SK-N-SH (cell line): ENCODE data around the gene DCTN3. TPM values are rescaled to one million over a fixed set of nuclear protein-coding genes. Genes with fewer than 3 reads are reported as not detected.

ENCODE experiments used
- CTCF ChIA-PET: fragments of 300-600, 350-600 bp; formaldehyde crosslinking; extraction: SDS; loops from one replicate; lab custom pipeline; 2021; lab: Yijun Ruan, JAX
- POLR2A ChIA-PET: fragments of 350-600 bp; sonication (Branson Sonifier 250); formaldehyde crosslinking; extraction: SDS; loops from one replicate; lab custom pipeline; 2020; ENCODE audit warnings: antibody characterized with exemption, inconsistent platforms; lab: Yijun Ruan, JAX
- DNase-seq: peaks from one replicate; pipeline ENCODE4 v3.0.0; 2012
- H2AFZ ChIP-seq: fragments of 200-600 bp; sonication (generic); 2 replicates; pipeline ENCODE4 v1.8.1; 2016; ENCODE audit warnings: antibody characterized with exemption, mild to moderate bottlenecking, low read depth
- H3F3A ChIP-seq: fragments of 200-600 bp; sonication (generic); replicated peaks from 2 replicates; pipeline ENCODE3; 2016; ENCODE audit warnings: antibody characterized with exemption, mild to moderate bottlenecking; ENCODE audit not compliant: insufficient read depth
- H3K27ac ChIP-seq, 2 experiments: fragments of 200-500 bp in 1 of 2; fragments of 200-600 bp in 1 of 2; sonication (Bioruptor generic) in 1 of 2; sonication (generic), shearing (Covaris generic) in 1 of 2; 2 replicates each; pipeline versions ENCODE4 v1.5.1 to v1.6.1; 2014 to 2016; ENCODE audit warnings: low read depth in 2 of 2, inconsistent platforms in 1 of 2, low read length in 1 of 2, mild to moderate bottlenecking in 1 of 2, mixed read lengths in 1 of 2
- H3K27me3 ChIP-seq: fragments of 200-600 bp; sonication (generic), shearing (Covaris generic); 2 replicates; pipeline ENCODE4 v1.6.1; 2016; ENCODE audit warnings: mixed run types; ENCODE audit not compliant: insufficient read depth
- H3K36me3 ChIP-seq, 2 experiments: fragments of 200-500 bp in 1 of 2; fragments of 200-600 bp in 1 of 2; sonication (Bioruptor generic) in 1 of 2; sonication (generic) in 1 of 2; replicated peaks in 1 of 2; 2 replicates each; pipeline versions ENCODE3 to v1.5.1; 2014 to 2016; ENCODE audit warnings: low read length in 1 of 2, mild to moderate bottlenecking in 1 of 2; ENCODE audit not compliant: insufficient read depth in 2 of 2, control insufficient read depth in 1 of 2
- H3K4me1 ChIP-seq, 2 experiments: fragments of 200-500 bp in 1 of 2; fragments of 200-600 bp in 1 of 2; sonication (Bioruptor generic) in 1 of 2; sonication (generic), shearing (Covaris generic) in 1 of 2; 2 replicates each; pipeline versions ENCODE4 v1.5.1 to v1.6.1; 2014 to 2016; ENCODE audit warnings: low read depth in 1 of 2, low read length in 1 of 2, mixed run types in 1 of 2; ENCODE audit not compliant: insufficient read depth in 2 of 2, control insufficient read depth in 1 of 2
- H3K4me2 ChIP-seq: fragments of 200-600 bp; sonication (generic), shearing (Covaris generic); 2 replicates; pipeline ENCODE4 v1.6.1; 2017; ENCODE audit warnings: mixed run types
- H3K4me3 ChIP-seq, 2 experiments: fragments of 200-500 bp in 1 of 2; fragments of 200-600 bp in 1 of 2; sonication (Bioruptor generic) in 1 of 2; sonication (generic), shearing (Covaris generic) in 1 of 2; 2 replicates each; pipeline versions ENCODE4 v1.5.1 to v1.8.1; 2014 to 2016; ENCODE audit warnings: low read depth in 2 of 2, inconsistent platforms in 1 of 2, low read length in 1 of 2, mild to moderate bottlenecking in 1 of 2, mixed read lengths in 1 of 2, moderate library complexity in 1 of 2
- H3K79me2 ChIP-seq: fragments of 200-600 bp; sonication (generic); 2 replicates; pipeline ENCODE4 v1.8.1; 2017; ENCODE audit warnings: mild to moderate bottlenecking; ENCODE audit not compliant: insufficient read depth
- H3K9ac ChIP-seq: fragments of 200-600 bp; sonication (generic); 2 replicates; pipeline ENCODE4 v1.6.1; 2017; ENCODE audit warnings: mixed run types
- H3K9me2 ChIP-seq: fragments of 200-600 bp; sonication (generic); 2 replicates; pipeline ENCODE4 v1.6.1; 2017; ENCODE audit warnings: mixed run types
- H3K9me3 ChIP-seq: fragments of 200-600 bp; sonication (generic); 2 replicates; pipeline ENCODE4 v1.6.1; 2017; ENCODE audit warnings: mixed run types, mild to moderate bottlenecking, moderate library complexity
- H4K20me1 ChIP-seq: fragments of 200-600 bp; sonication (generic); 2 replicates; pipeline ENCODE4 v1.6.1; 2017; ENCODE audit warnings: mild to moderate bottlenecking, mixed run types; ENCODE audit not compliant: insufficient read depth
- EP300 ChIP-seq, 2 experiments: IDR thresholded peaks; 2 replicates each; pipeline versions ENCODE4 v1.4.0 to v1.6.1; 2012; ENCODE audit warnings: borderline replicate concordance in 1 of 2, low read depth in 1 of 2, low read length in 1 of 2
- EZH2phosphoT487 ChIP-seq: fragments of 200-600 bp; sonication (generic); IDR thresholded peaks from 2 replicates; pipeline ENCODE4 v1.6.1; 2017; ENCODE audit warnings: low read depth, mixed run types, mild to moderate bottlenecking, antibody characterized with exemption, moderate library complexity, borderline replicate concordance
- FOSL2 ChIP-seq: IDR thresholded peaks from 2 replicates; pipeline ENCODE4 v1.4.0; 2012; ENCODE audit warnings: low read depth, mild to moderate bottlenecking, moderate library complexity, borderline replicate concordance
- FOXM1 ChIP-seq: IDR thresholded peaks from 2 replicates; pipeline ENCODE4 v1.4.0; 2012; ENCODE audit warnings: low read depth, mild to moderate bottlenecking
- GABPA ChIP-seq: IDR thresholded peaks from 2 replicates; pipeline ENCODE4 v1.4.0; 2012; ENCODE audit warnings: low read depth, mild to moderate bottlenecking
- GATA2 ChIP-seq: sonication (generic); formaldehyde crosslinking; IDR thresholded peaks from 2 replicates; pipeline ENCODE4 v1.5.0; 2020; ENCODE audit warnings: mild to moderate bottlenecking, missing genetic modification reagents
- JUND ChIP-seq: IDR thresholded peaks from 2 replicates; pipeline ENCODE4 v1.4.0; 2012
- MXI1 ChIP-seq: IDR thresholded peaks from 2 replicates; pipeline ENCODE4 v1.6.1; 2012; ENCODE audit warnings: mild to moderate bottlenecking, low read depth, low read length, improper control_type of control experiment
- POLR2AphosphoS5 ChIP-seq: IDR thresholded peaks from 2 replicates; pipeline ENCODE4 v1.6.1; 2012; ENCODE audit warnings: low read depth, low read length
- SIN3A ChIP-seq: IDR thresholded peaks from 2 replicates; pipeline ENCODE4 v1.6.1; 2012; ENCODE audit warnings: low read depth, mild to moderate bottlenecking, low read length, moderate library complexity, borderline replicate concordance
- TAF1 ChIP-seq: IDR thresholded peaks from 2 replicates; pipeline ENCODE4 v1.6.1; 2012; ENCODE audit warnings: low read depth, mild to moderate bottlenecking, low read length, moderate library complexity, borderline replicate concordance
- TCF12 ChIP-seq: IDR thresholded peaks from 2 replicates; pipeline ENCODE4 v1.4.0; 2012
- YY1 ChIP-seq: IDR thresholded peaks from 2 replicates; pipeline ENCODE4 v1.4.0; 2012; ENCODE audit warnings: low read depth, mild to moderate bottlenecking
- WGBS: methylation state at CpG from one replicate; pipeline ENCODE4 v1.1.6; 2017; ENCODE audit warnings: low lambda C conversion rate; 5-methylcytosine and 5-hydroxymethylcytosine counted together
- polyA plus RNA-seq, 3 experiments: library from polyadenylated mRNA; depleted of rRNA; stranded (reverse); fragments of >200 nt; gene quantifications; 2 replicates each; pipeline ENCODE4 v1.2.3, GENCODE V29; 2012
- TF ChIP-seq, protein P1 (sequence below): fragments of 150-350 bp; IDR thresholded peaks from 2 replicates; pipeline ENCODE4 v1.6.1; 2016; ENCODE audit warnings: mild to moderate bottlenecking, low read depth, low read length
- TF ChIP-seq, protein P2 (sequence below): fragments of 200-600 bp; sonication (generic); IDR thresholded peaks from 2 replicates; pipeline ENCODE4 v1.6.1; 2017; ENCODE audit warnings: antibody characterized with exemption, mild to moderate bottlenecking, moderate library complexity
- TF ChIP-seq, protein P3 (sequence below): IDR thresholded peaks from 2 replicates; pipeline ENCODE4 v1.4.0; 2012; ENCODE audit warnings: low read depth
- TF ChIP-seq, protein P4 (sequence below): IDR thresholded peaks from 2 replicates; pipeline ENCODE4 v1.4.0; 2012; ENCODE audit warnings: low read depth, borderline replicate concordance
- TF ChIP-seq, protein P5 (sequence below): IDR thresholded peaks from 2 replicates; pipeline ENCODE4 v1.6.1; 2012; ENCODE audit warnings: mild to moderate bottlenecking, low read depth, low read length, moderate library complexity

DCTN3 gene
- polyA plus RNA-seq, 1 of the 3 experiments (the other 2 are of a cell fraction) = 300 TPM

DNA sequence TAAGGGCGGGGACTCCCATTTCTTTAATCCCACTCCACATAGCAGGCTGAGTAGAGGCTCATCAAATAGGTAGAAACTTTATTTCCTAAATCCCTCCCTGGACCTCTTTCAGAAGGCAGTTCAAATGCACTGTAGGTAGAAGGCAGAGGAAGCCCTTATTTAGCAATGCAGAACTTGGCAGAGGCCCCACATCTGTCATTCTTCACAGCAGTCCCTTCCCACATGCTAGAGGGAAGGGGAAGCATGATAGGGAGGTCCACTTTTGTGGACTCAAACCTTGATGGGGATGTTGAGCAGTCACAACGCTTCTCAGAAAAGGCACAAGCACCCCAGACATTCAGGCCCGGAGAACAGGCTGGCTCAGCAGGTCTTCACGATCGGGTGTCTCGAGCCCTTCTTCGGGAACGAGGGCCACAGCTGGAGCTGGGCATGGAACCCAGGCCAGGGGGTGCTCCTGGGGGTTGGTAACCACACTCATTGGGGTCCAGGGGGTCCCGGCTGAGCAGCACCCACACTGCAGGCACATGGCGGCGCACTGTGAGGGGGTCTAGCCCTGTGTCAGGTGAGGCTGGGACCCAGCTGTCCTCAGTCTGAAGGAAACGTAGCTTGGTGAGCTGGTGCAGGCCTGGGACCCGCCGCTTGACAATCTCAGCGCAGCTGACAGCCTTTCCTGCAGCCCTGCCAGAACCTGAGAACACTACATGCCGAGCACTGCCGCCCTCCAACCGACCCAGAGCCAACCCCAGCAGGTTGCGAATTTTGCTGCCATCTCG, 9.7 kb downstream of the DCTN3 start:
- TF ChIP-seq POLR2AphosphoS5 (no peak), TAF1 (no peak), YY1 (no peak), FOSL2 (no peak), TCF12 (no peak), JUND (no peak), GABPA (no peak), SIN3A (no peak), MXI1 (no peak), GATA2 (CRISPR knock-in tag) (no peak), EZH2phosphoT487 (no peak), EP300 (IDR thresholded peaks at IDR 0.05; ENCODE audit: borderline replicate concordance in 1 of 2, low read depth in 1 of 2, low read length in 1 of 2) (no peak), FOXM1 (no peak)
- TF ChIP-seq, protein P1, sequence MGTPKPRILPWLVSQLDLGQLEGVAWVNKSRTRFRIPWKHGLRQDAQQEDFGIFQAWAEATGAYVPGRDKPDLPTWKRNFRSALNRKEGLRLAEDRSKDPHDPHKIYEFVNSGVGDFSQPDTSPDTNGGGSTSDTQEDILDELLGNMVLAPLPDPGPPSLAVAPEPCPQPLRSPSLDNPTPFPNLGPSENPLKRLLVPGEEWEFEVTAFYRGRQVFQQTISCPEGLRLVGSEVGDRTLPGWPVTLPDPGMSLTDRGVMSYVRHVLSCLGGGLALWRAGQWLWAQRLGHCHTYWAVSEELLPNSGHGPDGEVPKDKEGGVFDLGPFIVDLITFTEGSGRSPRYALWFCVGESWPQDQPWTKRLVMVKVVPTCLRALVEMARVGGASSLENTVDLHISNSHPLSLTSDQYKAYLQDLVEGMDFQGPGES = no peak
- TF ChIP-seq, protein P2, sequence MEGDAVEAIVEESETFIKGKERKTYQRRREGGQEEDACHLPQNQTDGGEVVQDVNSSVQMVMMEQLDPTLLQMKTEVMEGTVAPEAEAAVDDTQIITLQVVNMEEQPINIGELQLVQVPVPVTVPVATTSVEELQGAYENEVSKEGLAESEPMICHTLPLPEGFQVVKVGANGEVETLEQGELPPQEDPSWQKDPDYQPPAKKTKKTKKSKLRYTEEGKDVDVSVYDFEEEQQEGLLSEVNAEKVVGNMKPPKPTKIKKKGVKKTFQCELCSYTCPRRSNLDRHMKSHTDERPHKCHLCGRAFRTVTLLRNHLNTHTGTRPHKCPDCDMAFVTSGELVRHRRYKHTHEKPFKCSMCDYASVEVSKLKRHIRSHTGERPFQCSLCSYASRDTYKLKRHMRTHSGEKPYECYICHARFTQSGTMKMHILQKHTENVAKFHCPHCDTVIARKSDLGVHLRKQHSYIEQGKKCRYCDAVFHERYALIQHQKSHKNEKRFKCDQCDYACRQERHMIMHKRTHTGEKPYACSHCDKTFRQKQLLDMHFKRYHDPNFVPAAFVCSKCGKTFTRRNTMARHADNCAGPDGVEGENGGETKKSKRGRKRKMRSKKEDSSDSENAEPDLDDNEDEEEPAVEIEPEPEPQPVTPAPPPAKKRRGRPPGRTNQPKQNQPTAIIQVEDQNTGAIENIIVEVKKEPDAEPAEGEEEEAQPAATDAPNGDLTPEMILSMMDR = no peak
- TF ChIP-seq, protein P3, sequence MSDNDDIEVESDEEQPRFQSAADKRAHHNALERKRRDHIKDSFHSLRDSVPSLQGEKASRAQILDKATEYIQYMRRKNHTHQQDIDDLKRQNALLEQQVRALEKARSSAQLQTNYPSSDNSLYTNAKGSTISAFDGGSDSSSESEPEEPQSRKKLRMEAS = no peak
- TF ChIP-seq, protein P4, sequence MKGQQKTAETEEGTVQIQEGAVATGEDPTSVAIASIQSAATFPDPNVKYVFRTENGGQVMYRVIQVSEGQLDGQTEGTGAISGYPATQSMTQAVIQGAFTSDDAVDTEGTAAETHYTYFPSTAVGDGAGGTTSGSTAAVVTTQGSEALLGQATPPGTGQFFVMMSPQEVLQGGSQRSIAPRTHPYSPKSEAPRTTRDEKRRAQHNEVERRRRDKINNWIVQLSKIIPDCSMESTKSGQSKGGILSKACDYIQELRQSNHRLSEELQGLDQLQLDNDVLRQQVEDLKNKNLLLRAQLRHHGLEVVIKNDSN = no peak
- TF ChIP-seq, protein P5, sequence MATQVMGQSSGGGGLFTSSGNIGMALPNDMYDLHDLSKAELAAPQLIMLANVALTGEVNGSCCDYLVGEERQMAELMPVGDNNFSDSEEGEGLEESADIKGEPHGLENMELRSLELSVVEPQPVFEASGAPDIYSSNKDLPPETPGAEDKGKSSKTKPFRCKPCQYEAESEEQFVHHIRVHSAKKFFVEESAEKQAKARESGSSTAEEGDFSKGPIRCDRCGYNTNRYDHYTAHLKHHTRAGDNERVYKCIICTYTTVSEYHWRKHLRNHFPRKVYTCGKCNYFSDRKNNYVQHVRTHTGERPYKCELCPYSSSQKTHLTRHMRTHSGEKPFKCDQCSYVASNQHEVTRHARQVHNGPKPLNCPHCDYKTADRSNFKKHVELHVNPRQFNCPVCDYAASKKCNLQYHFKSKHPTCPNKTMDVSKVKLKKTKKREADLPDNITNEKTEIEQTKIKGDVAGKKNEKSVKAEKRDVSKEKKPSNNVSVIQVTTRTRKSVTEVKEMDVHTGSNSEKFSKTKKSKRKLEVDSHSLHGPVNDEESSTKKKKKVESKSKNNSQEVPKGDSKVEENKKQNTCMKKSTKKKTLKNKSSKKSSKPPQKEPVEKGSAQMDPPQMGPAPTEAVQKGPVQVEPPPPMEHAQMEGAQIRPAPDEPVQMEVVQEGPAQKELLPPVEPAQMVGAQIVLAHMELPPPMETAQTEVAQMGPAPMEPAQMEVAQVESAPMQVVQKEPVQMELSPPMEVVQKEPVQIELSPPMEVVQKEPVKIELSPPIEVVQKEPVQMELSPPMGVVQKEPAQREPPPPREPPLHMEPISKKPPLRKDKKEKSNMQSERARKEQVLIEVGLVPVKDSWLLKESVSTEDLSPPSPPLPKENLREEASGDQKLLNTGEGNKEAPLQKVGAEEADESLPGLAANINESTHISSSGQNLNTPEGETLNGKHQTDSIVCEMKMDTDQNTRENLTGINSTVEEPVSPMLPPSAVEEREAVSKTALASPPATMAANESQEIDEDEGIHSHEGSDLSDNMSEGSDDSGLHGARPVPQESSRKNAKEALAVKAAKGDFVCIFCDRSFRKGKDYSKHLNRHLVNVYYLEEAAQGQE = no peak
- CTCF ChIA-PET = interaction anchor here (0.7 to 8.8 kb wide), 11 partner anchors 7 to 110 kb away, joined by 3 to 256 read pairs (median 11); partner anchors contain the start of genes ARID3C and SIGMAR1
- no peak overlapping the region for H2AFZ ChIP-seq

More for the DNA sequence above, 9.7 kb downstream of the DCTN3 start:
- Histone ChIP-seq H3K9me2 (no peaks in the 10 kb centered on the region), H3K9me3 (no peaks in the 10 kb centered on the region), H3K4me1 (peaks cover 0 to 30% of the 10 kb centered on the region in 2 experiments; a peak in 1 of 4 replicates), H3K36me3 (peaks cover 0 to 11% of the 10 kb centered on the region in 2 experiments), H4K20me1 (no peaks in the 10 kb centered on the region), H3F3A (no peaks in the 10 kb centered on the region), H3K4me2 (peak overlapping the region; percentile 87), H3K4me3 (peak overlapping the region in 1 of 2 experiments; percentile 66; a peak in 2 of 4 replicates), H3K79me2 (peaks cover 10% of the 10 kb centered on the region; the same call in 1 of the 2 replicates), H3K27ac (no peak overlapping the region), H3K9ac (no peak overlapping the region), H3K27me3 (no peaks in the 10 kb centered on the region)
- POLR2A ChIA-PET = interaction anchor here (0.6 to 1.6 kb wide), 3 partner anchors 10 to 28 kb away, joined by 3 read pairs; partner anchors contain the start of genes DCTN3 and SIGMAR1
- 100% methylated on average over 2 of the region's 20 CpGs for WGBS
- DNase-seq = no peak
